H1 (cell line): ENCODE data around the gene HS6ST3.

Experiments used
- CHD7 ChIP-seq: fragments of 300-600 bp; sonication (generic); IDR thresholded peaks from 2 replicates; pipeline ENCODE4 v1.7.1; 2012; ENCODE audit warnings: low read length, moderate library complexity, mild to moderate bottlenecking, inconsistent platforms; ENCODE audit not compliant: insufficient replicate concordance
- CREB1 ChIP-seq: IDR thresholded peaks from 2 replicates; pipeline ENCODE4 v1.6.1; 2012; ENCODE audit warnings: inconsistent platforms
- CTCF ChIP-seq, 3 experiments: IDR thresholded peaks; 1 replicate in 2 of 3; 2 replicates in 1 of 3; pipeline versions ENCODE4 v1.5.1 to v1.6.1; 2011; ENCODE audit warnings: low read length in 3 of 3, mild to moderate bottlenecking in 3 of 3, inconsistent platforms in 2 of 3, low read depth in 1 of 3, moderate library complexity in 1 of 3; ENCODE audit not compliant: insufficient read depth in 1 of 3; ENCODE audit errors: control extremely low read depth in 1 of 3
- EP300 ChIP-seq, 2 experiments: IDR thresholded peaks; 1 replicate in 1 of 2; 2 replicates in 1 of 2; pipeline ENCODE4 v1.6.1; 2011 to 2012; ENCODE audit warnings: low read depth in 2 of 2, low read length in 2 of 2, mild to moderate bottlenecking in 2 of 2, borderline replicate concordance in 1 of 2, inconsistent platforms in 1 of 2, moderate library complexity in 1 of 2
- EZH2 ChIP-seq: fragments of 200-600 bp; sonication (generic); IDR thresholded peaks from 2 replicates; pipeline ENCODE4 v1.7.1; 2012; ENCODE audit warnings: low read depth, mild to moderate bottlenecking, moderate library complexity, low read length, inconsistent platforms; ENCODE audit not compliant: severe bottlenecking
- JUN ChIP-seq: IDR thresholded peaks from 2 replicates; pipeline ENCODE4 v1.6.1; 2011; ENCODE audit warnings: low read depth, mild to moderate bottlenecking, improper control_type of control experiment, low read length
- SP2 ChIP-seq: IDR thresholded peaks from 2 replicates; pipeline ENCODE4 v1.6.1; 2012; ENCODE audit warnings: mild to moderate bottlenecking, low read length, inconsistent platforms

GRCh38 chr13:96553796-96554195, 463.9 kb downstream of the HS6ST3 start:
- no peak for TF ChIP-seq CTCF (IDR thresholded peaks at IDR 0.05; ENCODE audit: control extremely low read depth in 1 of 3, insufficient read depth in 1 of 3, low read depth in 1 of 3, low read length in 3 of 3)
- TF ChIP-seq EZH2, result no peak
- TF ChIP-seq EP300 (IDR thresholded peaks at IDR 0.05; ENCODE audit: borderline replicate concordance in 1 of 2, low read depth in 2 of 2, low read length in 2 of 2), result no peak
- TF ChIP-seq JUN, result no peak
- no peak for TF ChIP-seq SP2
- TF ChIP-seq CHD7, result no peak
- TF ChIP-seq CREB1, result no peak
